Epithelial cell of prostate (primary cell): ENCODE data around the gene USH1C.

Experiments used
- DNase-seq: peaks from one replicate; pipeline ENCODE4 v3.0.0-alpha.2; 2011; ENCODE audit warnings: low read depth, low spot score
- H3K27ac ChIP-seq: fragments of 450-650 bp; 2 replicates; pipeline ENCODE4 v1.5.1; 2017; ENCODE audit warnings: mild to moderate bottlenecking

The USH1C gene

DNA sequence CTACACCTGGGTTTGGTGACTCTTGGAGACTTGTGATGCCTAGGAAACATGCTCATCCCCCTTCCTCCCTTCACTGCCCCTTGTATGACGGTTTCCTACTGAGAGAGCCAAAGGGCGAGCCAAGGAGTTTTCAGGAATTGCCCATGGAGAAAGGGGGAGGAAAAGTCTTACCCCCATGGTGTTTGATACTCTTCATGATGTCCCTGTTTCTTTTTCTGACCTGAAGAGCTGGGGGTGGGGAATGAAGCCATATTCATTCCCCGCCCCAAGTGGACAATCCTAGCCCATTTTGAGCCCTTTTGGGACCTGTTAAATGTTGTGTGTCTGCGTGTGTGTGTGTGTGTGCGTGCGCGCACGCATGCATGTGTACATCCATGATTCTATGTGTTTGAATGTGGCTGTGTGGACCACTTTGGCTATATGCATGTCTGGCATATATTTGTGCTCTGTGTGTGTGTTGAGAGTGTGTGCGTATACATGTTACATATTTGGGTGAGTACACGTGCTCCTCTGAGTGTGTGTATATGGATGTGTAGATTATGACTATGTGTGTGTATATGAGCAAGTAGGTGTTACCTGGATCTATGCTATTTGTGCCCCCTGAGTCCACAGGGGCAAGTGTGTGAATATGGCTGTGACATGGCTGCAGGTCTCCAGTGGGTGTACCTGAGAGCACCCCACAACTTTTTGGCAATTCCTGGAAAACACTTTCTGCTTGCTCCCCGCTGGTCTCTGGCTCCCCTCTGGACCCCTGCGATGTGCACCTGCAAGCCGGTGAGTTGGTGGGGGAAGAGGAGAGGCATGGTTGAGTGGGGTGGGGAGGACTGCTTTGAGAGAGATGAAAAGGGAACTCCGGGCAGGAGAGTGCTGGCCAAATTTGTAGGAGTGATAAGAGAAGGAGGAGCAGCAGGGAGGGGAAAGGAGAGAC is 27.5 kb upstream of the USH1C start:
- DNase-seq = no peak

GRCh38 chr11:17570034-17570433 is 25.8 kb upstream of the USH1C start:
- DNase-seq = no peak
- H3K27ac ChIP-seq = no peak overlapping the region

More for the DNA sequence above, 27.5 kb upstream of the USH1C start:
- no peak overlapping the region for H3K27ac ChIP-seq

- H3K27ac ChIP-seq = no peak overlapping the region
- no peak for DNase-seq
Observed at GRCh38 chr11:17568944-17569343, 24.7 kb upstream of the USH1C start.

DNA sequence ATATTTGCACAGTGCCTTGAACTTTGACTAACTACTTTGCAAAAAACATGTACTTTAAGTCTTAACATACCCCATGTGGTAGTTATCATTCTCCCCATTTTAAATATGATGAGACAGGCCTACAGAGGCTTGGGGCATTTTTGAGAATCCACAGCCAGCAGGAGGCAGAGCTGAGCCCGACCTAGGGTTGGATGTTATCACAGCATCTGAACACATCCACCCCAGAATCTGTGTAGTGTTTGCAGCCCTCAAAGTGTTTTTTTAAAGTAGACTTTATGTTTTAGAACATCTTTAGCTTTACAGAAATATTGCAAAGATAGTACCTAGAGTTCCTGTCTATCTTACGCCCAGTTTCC is 20.4 kb upstream of the USH1C start:
- DNase-seq = no peak
- no peak overlapping the region for H3K27ac ChIP-seq

- DNase-seq = no peak
- H3K27ac ChIP-seq = no peak overlapping the region
Observed at GRCh38 chr11:17563961-17564686, 19.9 kb upstream of the USH1C start.

- H3K27ac ChIP-seq = no peak overlapping the region
Observed at GRCh38 chr11:17563231-17563646, 19.0 kb upstream of the USH1C start.

GRCh38 chr11:17561526-17561925 is 17.3 kb upstream of the USH1C start:
- DNase-seq = no peak

More at GRCh38 chr11:17563231-17563646, 19.0 kb upstream of the USH1C start:
- DNase-seq = no peak

GRCh38 chr11:17561111-17561415 is 16.8 kb upstream of the USH1C start:
- H3K27ac ChIP-seq = no peak overlapping the region
- DNase-seq = no peak

More at GRCh38 chr11:17561526-17561925, 17.3 kb upstream of the USH1C start:
- H3K27ac ChIP-seq = no peak overlapping the region

GRCh38 chr11:17560281-17561110 is 16.3 kb upstream of the USH1C start:
- H3K27ac ChIP-seq = no peak overlapping the region
- no peak for DNase-seq

DNA sequence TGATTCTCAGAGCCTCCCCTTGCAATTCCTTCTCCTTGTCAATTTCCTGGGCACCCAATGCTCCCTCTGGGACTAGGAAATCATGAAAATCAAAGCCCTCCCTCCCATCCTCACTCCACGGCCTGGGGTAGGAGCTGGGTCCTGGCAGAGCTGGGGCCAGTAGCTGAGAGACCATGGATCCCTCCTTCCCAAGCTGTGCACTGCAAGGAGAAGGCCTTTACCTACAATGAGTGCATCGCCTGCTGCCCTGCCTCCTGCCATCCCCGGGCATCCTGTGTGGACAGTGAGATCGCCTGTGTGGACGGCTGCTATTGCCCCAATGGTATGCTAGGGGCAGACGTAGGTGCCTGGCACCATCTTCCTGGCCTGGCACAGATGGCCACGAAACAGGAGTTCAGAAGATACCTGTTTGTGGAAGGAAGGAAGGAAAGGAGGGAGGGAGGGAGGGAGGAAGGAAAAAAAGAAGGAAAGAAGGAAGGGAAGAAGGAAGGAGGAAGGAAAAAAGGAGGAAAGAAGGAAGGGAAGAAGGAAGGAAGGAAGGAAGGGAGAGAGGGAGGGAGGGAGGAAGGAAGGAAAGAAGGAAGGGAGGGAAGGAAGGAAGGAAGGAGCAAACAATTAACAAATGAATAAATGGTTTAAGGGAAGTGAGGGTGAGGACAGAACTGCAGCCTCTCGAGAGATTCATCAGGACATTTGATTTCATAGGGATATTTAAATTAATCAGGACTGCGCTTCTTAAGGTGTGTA is 15.3 kb upstream of the USH1C start:
- no peak for DNase-seq
- H3K27ac ChIP-seq = no peak overlapping the region

DNA sequence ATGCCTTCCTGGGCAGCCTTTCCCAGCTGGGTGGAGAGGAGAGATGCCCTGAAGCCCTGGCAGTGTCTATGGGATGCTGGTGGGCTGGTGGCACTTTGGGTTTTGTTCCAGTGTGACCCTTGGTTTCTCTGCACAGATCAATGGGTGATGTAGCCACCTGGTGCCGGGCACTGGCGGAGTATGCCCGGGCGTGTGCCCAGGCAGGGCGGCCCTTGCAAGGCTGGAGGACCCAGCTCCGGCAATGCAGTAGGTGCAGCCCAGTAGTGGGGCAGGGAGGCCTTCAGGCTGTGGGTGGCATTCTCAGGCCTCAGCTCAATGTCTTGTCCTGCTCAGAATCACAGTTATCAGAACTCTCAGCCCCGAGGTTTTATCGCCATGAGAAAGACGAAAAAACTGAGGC is 14.7 kb upstream of the USH1C start:
- H3K27ac ChIP-seq = no peak overlapping the region
- no peak for DNase-seq

DNA sequence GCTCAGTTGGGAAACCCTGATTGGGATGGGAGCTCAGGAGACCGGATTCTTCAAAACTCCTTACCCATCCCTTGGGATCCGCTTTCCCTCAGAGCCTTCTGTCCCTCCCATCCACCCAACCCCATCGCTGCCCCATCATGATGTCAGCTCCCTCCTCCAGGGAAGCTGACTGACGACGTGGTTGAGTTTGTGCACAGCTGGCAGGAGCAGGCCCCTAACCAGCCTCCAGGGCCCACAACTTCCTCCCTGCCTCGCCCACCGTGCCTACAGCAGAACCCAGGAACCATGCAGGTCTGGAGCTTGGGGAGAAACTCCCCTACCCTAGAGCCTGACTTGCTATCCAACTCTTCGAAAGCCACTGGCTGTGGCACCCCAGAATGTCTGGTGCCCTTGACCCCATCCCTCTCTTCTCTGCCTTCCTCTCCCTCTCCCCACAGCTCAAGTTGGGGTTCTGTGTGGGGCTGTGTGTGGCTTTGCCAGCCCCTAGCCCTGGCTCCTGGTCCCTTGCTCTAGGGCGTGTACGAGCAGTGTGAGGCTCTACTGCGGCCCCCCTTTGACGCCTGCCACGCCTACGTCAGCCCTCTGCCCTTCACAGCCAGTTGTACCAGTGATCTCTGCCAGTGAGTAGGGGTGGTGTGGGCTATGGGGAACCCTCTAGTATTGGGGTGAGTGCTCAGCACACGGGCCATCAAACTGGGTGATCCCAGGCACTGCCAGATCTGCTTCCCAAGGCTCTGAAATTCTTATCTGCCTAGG is 14.0 kb upstream of the USH1C start:
- DNase-seq = no peak
- no peak overlapping the region for H3K27ac ChIP-seq

DNA sequence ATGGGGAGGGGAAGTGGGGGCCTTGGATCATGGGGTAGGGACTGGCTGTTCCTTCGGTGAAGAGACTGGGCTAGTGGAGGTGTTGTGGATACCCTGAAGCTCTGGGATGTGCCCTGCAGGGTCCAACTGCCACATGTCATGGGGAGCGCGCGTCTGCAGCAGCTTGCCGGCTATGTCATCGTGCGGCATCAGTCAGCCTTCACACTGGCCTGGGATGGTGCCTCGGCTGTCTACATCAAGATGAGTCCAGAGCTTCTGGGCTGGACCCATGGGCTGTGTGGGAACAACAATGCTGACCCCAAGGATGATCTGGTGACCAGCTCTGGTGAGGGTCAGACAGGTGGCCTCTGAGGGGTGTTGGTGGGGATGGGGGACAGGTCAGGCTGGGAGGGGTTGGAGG is 12.8 kb upstream of the USH1C start:
- no peak for DNase-seq
- no peak overlapping the region for H3K27ac ChIP-seq

DNA sequence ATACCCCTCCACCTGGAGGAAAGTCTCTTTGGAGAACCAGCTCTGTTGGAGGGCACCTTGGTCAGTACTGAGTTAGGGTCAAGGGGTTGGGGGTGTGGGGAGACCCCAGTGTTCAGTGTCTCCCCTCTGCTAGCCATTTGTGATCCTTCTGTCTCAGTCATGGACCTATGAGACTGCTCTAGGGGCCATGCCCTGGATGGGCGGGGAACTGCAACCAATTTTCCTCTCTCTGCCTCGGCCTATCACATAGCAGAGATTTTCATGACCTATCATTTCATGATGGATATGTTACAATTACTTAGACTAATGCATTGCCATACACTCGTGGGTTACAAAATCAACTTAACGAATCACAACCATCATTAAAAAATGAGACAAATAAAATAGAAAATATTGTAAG is 10.3 kb upstream of the USH1C start:
- H3K27ac ChIP-seq = no peak overlapping the region

DNA sequence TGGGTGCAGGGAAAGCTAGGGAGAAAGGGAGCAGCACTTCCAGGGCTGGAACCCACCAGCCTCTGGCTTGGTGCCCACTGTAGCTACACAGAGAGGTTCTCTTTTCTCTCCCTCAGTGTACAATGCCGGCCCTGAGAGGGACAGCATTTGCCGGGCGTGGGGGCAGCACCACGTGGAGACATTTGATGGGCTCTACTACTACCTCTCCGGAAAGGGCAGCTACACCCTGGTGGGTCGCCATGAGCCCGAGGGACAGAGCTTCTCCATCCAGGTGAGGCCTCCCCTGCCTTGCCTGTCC is 9.0 kb upstream of the USH1C start:
- no peak overlapping the region for H3K27ac ChIP-seq
- no peak for DNase-seq

More for the DNA sequence above, 10.3 kb upstream of the USH1C start:
- DNase-seq = no peak

GRCh38 chr11:17552392-17553248 is 8.4 kb upstream of the USH1C start:
- DNase-seq = no peak
- H3K27ac ChIP-seq = no peak overlapping the region

DNA sequence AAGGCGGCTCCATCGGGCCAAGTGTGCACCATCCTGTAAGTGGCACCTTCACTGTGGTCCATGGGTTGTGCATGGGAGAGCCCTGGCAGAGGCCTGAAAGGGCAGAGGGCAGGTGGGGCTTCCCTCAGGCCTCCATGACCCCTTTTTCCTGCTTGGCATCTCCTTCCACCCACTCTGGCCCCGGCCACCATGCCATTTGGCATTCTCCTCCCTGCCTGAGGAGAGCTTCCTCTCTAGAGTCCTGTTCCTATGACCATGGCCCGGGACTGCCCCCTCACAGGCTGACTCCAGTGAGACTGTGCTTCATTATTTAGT is 7.8 kb upstream of the USH1C start:
- no peak overlapping the region for H3K27ac ChIP-seq
- DNase-seq = no peak

DNA sequence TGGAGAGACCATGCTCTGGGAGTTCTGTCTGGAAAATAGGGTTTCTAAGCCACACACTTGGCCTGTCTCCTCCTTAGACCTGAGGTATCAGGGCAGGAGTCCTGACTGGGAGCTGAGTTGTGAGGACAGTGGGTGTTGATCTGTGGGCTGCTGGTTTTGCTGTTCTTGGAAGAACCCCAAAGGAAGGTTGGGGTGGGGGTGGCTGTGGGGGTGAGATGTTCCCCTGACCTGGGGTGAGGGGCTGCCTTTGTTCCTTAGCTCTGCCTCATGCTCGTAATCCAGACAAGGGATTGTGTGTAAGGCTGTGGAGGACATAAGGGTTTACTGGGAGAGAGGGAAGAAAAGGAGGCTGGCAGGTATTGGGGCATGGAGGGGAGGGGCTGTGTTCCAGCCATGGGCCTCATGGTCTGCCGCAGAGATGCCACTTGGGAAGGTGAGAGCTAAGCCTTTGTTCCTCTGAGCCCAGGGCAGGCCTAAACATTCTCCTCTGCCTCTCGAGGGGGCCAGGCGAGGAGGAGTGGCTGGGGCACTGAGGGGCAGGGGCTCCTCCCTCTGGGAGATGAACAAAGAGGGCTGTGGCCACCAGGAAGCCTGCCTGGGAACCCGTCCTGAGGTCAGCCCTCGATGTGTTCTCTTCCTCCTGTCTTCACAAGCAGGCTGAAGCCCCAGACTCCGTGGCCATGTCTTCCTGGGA is 7.3 kb upstream of the USH1C start:
- no peak for DNase-seq
- H3K27ac ChIP-seq = no peak overlapping the region
